Nephron (organoid): ENCODE measurements around the gene MICAL3.

Source experiments
- H3K27ac Mint-ChIP-seq, 3 experiments: 2 replicates each; pipeline ENCODE4 v1.8.0; 2020; ENCODE audit warnings: mixed read lengths in 3 of 3, mild to moderate bottlenecking in 2 of 3, moderate library complexity in 1 of 3
- H3K27me3 Mint-ChIP-seq: 2 replicates; pipeline ENCODE4 v1.8.0; 2021; ENCODE audit warnings: low read depth, mild to moderate bottlenecking, moderate library complexity, mixed read lengths
- H3K36me3 Mint-ChIP-seq: 2 replicates; pipeline ENCODE4 v1.8.0; 2020; ENCODE audit warnings: low read depth, mixed read lengths
- H3K4me1 Mint-ChIP-seq: 2 replicates; pipeline ENCODE4 v1.8.0; 2020; ENCODE audit warnings: mixed read lengths
- H3K4me3 Mint-ChIP-seq, 3 experiments: 2 replicates each; pipeline ENCODE4 v1.8.0; 2020; ENCODE audit warnings: mild to moderate bottlenecking in 3 of 3, mixed read lengths in 3 of 3, moderate library complexity in 2 of 3
- H3K9me3 Mint-ChIP-seq: 2 replicates; pipeline ENCODE4 v1.8.0; 2020; ENCODE audit warnings: mixed read lengths
- CTCF ChIP-seq, 3 experiments: fragments of 200-600 bp; sonication (generic); IDR thresholded peaks; one replicate each; pipeline ENCODE4 v1.5.0; 2021; ENCODE audit warnings: antibody characterized with exemption in 3 of 3; ENCODE audit not compliant: unreplicated experiment in 3 of 3

Gene MICAL3

GRCh38 chr22:17739196-17739975 is 285.0 kb downstream of the MICAL3 start:
- H3K27me3 Mint-ChIP-seq, result no peaks in the 10 kb centered on the region
- no peak overlapping the region for H3K27ac Mint-ChIP-seq
- no peaks in the 10 kb centered on the region for H3K9me3 Mint-ChIP-seq
- no peaks in the 10 kb centered on the region for H3K4me1 Mint-ChIP-seq
- no peaks in the 10 kb centered on the region for H3K36me3 Mint-ChIP-seq
- H3K4me3 Mint-ChIP-seq, result no peak overlapping the region
- TF ChIP-seq CTCF (IDR thresholded peaks at IDR 0.05; ENCODE audit: unreplicated experiment in 3 of 3), result no peak

DNA sequence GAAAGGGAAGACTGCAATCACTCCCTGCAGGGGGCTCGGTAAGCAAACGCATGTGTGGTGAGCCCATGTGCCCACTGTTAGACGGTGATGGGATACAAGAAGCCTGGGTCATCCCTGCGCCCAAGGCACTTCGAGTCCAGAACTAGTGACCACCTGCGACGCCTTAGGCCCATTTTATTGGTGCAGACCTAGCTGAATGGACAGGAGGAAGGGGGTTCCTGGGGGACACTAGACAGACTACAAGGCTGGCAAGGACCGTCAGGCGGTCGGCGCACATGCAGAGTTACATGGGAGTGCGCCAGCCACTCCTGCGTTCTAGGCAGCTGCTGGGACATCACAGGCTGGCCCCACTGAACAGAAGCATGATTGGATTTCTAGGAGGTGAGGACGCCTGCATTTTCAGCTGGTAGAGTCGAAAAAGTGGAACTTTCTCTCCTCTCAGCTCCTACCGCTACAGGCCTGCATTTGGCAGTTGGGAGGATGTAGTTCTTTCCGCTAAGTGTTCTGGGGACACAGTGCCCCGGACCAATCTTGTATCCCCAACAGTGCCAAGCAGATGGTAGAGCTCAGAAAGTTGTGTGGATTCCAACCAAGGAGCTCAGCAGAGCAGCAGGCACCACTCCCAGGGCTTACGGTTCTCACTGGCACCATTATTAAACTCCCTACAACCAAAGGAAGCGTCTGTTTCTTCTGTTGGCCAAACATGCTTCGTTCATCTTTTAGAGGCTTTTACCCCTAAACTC is 285.8 kb downstream of the MICAL3 start:
- no peak for TF ChIP-seq CTCF (IDR thresholded peaks at IDR 0.05; ENCODE audit: unreplicated experiment in 3 of 3)
- Mint-ChIP-seq H3K4me3 (no peak overlapping the region), H3K9me3 (no peaks in the 10 kb centered on the region), H3K36me3 (peaks cover 3% of the 10 kb centered on the region), H3K27ac (no peak overlapping the region), H3K27me3 (no peaks in the 10 kb centered on the region), H3K4me1 (no peaks in the 10 kb centered on the region)
